Skeletal muscle cell (primary cell): Measurements from ENCODE around the gene MTLN.
A peak's percentile ranks its signal among the peaks of the same experiment; 100 is the strongest.
"Not testable (repeated sequence)": the region's sequence is repeated elsewhere in the genome, so short reads cannot be mapped to it uniquely, and the experiment has no call there.

Experiments used
- DNase-seq: peaks from one replicate; pipeline ENCODE4 v3.0.0-alpha.2; 2010; ENCODE audit warnings: low read depth
- H3K4me3 ChIP-seq: 2 replicates; pipeline ENCODE4 v1.5.1; 2011; ENCODE audit warnings: low read depth, mild to moderate bottlenecking, control low read depth, low read length, moderate library complexity

MTLN gene

GRCh38 chr2:110204408-110205385 is 7.7 kb downstream of the MTLN start, which contains the start of gene NPHP1:
TSS of gene NPHP1 (minus strand) at chr2:110205013. CDS start at chr2:110204968, 45 bp downstream.
- DNase-seq: peak; percentile 36
- H3K4me3 ChIP-seq: peak within 1 kb of the TSS; percentile 94

DNA sequence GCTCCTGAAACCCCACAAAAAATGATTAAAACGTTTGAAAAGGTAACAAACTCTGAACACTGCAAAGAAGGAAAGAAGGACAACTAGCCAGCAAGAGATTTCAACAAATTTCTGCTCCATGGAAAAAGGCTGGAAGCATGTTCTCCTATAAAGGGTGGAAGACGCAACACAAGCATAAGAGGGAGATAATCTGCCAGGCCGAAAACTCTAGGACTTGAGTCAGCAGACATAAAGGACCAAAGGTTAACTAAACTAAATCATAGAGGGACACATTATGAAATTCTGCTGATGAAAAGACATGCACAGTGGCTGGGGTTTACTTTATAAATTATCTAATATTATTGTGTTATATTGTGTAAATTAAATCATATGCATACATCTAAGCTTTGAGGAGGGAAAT is 14.3 kb downstream of the MTLN start:
- DNase-seq: no peak
- no peak overlapping the region for H3K4me3 ChIP-seq

- no peak overlapping the region for H3K4me3 ChIP-seq
- no peak for DNase-seq
These were observed 14.9 kb downstream of the MTLN start for GRCh38 chr2:110197452-110197851.

DNA sequence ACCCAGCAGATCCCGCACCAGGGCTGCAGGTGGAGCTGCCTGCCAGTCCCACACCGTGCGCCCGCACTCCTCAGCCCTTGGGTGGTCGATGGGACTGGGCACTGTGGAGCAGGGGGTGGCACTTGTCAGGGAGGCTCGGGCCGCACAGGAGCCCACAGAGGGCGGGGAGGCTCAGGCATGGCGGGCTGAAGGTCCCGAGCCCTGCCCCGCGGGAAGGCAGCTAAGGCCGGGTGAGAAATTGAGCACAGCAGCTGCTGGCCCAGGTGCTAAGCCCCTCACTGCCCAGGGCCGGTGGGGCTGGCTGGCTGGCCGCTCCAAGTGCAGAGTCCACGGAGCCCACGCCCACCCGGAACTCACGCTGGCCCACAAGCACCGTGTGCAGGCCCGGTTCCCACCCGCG is 22.2 kb downstream of the MTLN start:
- not testable (repeated sequence) for DNase-seq, H3K4me3 ChIP-seq

- DNase-seq: no peak
- no peak overlapping the region for H3K4me3 ChIP-seq
These were observed 29.9 kb downstream of the MTLN start for GRCh38 chr2:110182449-110182848.

DNA sequence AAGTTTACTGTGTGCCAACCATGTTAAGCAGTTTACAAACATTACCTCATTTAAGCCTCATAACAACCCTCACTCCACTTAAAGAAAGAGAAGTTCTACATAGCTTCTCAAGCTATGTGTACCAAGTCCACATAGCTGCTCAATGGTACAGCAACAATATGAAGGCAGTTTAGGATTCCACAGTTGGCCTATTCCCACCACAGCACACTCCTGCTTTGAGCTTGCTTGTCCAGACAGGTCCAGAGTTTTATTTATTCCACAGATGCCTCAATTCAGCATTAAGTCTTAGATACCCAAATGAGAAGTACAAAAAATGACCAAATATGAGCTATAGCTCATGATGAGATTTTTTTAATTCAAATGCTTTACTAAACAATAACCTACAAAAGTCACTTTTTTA is 32.3 kb downstream of the MTLN start:
- no peak for DNase-seq

GRCh38 chr2:110173523-110173922 is 38.8 kb downstream of the MTLN start:
- H3K4me3 ChIP-seq: no peak overlapping the region
- peak; percentile 47 for DNase-seq

More for the DNA sequence above, 32.3 kb downstream of the MTLN start:
- no peak overlapping the region for H3K4me3 ChIP-seq

DNA sequence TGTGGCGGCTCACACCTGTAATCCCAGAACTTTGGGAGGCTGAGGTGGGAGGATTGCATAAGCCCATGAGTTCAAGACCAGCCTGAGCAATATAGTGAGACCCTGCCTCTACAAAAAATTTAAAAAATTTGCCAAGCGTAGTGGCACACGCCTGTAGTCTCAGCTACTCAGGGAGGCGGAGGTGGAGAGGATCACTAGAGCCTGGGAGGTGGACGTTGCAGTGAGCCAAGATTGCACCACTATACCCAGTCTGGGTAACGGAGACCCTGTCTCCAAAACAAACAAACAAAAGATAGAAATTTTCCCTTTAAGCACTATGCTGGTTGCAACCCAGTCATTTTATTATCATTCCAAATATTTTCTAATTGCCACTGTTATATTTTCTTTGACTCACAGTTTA is 39.8 kb downstream of the MTLN start:
- no peak overlapping the region for H3K4me3 ChIP-seq
- no peak for DNase-seq

GRCh38 chr2:110170102-110170501 is 42.2 kb downstream of the MTLN start:
- H3K4me3 ChIP-seq: no peak overlapping the region
- DNase-seq: no peak

DNA sequence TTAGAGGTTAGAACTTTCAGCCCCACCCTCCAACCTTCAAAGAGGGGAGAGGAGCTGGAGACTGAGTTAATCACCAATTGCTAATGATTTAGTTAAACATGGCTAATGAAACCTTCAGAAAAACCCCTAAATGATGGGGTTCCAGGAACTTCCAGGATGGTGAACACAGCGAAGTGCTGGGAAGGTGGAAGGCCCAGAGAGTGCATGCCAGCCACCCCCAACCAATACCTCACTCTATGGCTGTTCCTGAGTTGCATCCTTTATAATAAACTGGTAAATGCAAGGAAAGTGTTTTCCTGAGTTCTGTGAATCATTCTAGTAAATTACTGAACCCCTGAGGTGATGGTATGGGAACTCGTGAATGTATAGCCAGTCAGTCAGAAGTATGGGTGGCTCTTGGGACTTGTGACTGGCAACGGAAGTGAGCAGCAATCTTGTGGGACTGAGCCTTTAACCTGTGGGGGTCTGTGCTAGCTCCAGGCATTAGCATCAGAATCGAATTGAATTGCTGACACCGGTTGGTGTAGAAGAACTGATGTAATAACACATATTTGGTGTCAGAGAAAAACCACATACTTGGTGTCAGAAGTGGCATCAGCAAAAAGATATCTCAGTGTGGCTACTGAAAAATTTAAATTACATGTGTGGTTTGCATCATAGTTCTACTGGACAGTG is 44.9 kb downstream of the MTLN start:
- DNase-seq: no peak
- H3K4me3 ChIP-seq: no peak overlapping the region

DNA sequence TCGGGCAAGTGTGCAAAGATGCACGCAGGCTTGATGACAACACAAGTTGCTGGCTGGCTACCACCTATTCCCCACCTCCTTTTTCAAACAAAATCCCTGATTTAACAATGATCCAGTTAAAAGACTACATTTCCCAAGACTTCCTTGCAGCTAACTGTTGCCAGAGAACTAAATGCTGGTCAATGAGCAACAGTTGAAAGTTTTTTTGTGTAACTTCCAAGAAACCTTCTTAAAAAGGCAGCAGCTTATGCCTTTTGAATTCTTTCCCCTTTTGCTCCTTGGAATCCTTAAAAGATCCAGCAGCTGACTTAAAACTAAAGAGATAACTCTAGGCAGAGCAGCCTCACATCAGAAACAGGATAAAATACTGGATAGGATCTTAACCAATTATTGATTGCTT is 46.1 kb downstream of the MTLN start:
- H3K4me3 ChIP-seq: no peak overlapping the region
- no peak for DNase-seq
